Mesendoderm (in vitro differentiated cells): ENCODE data around the gene RNF113B.

Experiments used
- DNase-seq: peaks from one replicate; pipeline ENCODE4 v3.0.0; 2013
- H2AK5ac ChIP-seq: 2 replicates; pipeline ENCODE4 v1.6.1; 2013; ENCODE audit warnings: low read length, inconsistent platforms
- H2BK120ac ChIP-seq: 2 replicates; pipeline ENCODE4 v1.6.1; 2013; ENCODE audit warnings: low read depth, mild to moderate bottlenecking, low read length, moderate library complexity, mixed read lengths
- H2BK15ac ChIP-seq: replicated peaks from 2 replicates; pipeline ENCODE4 v1.6.1; 2013; ENCODE audit warnings: low read depth, mild to moderate bottlenecking, moderate library complexity
- H2BK5ac ChIP-seq: 2 replicates; pipeline ENCODE4 v1.6.1; 2013; ENCODE audit warnings: low read length, inconsistent platforms
- H3K18ac ChIP-seq: 2 replicates; pipeline ENCODE4 v1.6.1; 2013; ENCODE audit warnings: mild to moderate bottlenecking, low read length, mixed read lengths
- H3K23ac ChIP-seq: one replicate; pipeline ENCODE4 v1.6.1; 2013; ENCODE audit warnings: low read length
- H3K27ac ChIP-seq: 2 replicates; pipeline ENCODE4 v1.5.1; 2013; ENCODE audit warnings: low read depth, mild to moderate bottlenecking, inconsistent platforms, low read length, moderate library complexity
- H3K27me3 ChIP-seq: 2 replicates; pipeline ENCODE4 v1.6.1; 2013; ENCODE audit warnings: low read length, control low read depth, mild to moderate bottlenecking, inconsistent platforms; ENCODE audit not compliant: insufficient read depth, poor library complexity
- H3K36me3 ChIP-seq: 2 replicates; pipeline ENCODE4 v1.6.1; 2013; ENCODE audit warnings: low read length, inconsistent platforms; ENCODE audit not compliant: control insufficient read depth, insufficient read depth
- H3K4ac ChIP-seq: one replicate; pipeline ENCODE4 v1.6.1; 2013; ENCODE audit warnings: low read depth, mild to moderate bottlenecking, low read length, moderate library complexity
- H3K4me1 ChIP-seq: 2 replicates; pipeline ENCODE4 v1.6.1; 2013; ENCODE audit warnings: low read depth, low read length, inconsistent platforms; ENCODE audit not compliant: control insufficient read depth
- H3K4me2 ChIP-seq: 2 replicates; pipeline ENCODE4 v1.6.1; 2013; ENCODE audit warnings: low read length
- H3K4me3 ChIP-seq: 2 replicates; pipeline ENCODE4 v1.5.1; 2013; ENCODE audit warnings: mild to moderate bottlenecking, low read length
- H3K56ac ChIP-seq: one replicate; pipeline ENCODE4 v1.6.1; 2013; ENCODE audit warnings: low read length
- H3K79me1 ChIP-seq: 2 replicates; pipeline ENCODE4 v1.6.1; 2013; ENCODE audit warnings: low read length, inconsistent platforms
- H3K79me2 ChIP-seq: 2 replicates; pipeline ENCODE4 v1.6.1; 2013; ENCODE audit warnings: mild to moderate bottlenecking, low read length; ENCODE audit not compliant: control insufficient read depth, insufficient read depth
- H3K9ac ChIP-seq: 2 replicates; pipeline ENCODE4 v1.6.1; 2013; ENCODE audit warnings: low read length, inconsistent platforms
- H4K5ac ChIP-seq: one replicate; pipeline ENCODE4 v1.6.1; 2013; ENCODE audit warnings: low read length
- H4K8ac ChIP-seq: one replicate; pipeline ENCODE4 v1.6.1; 2013; ENCODE audit warnings: low read depth, mild to moderate bottlenecking, control low read depth, low read length, moderate library complexity
- WGBS: extraction: QIAGEN DNeasy Blood & Tissue Kit; methylation state at CpG from one replicate; pipeline ENCODE4 v1.1.7; 2013; ENCODE audit warnings: low lambda C conversion rate, missing lambda C conversion rate; ENCODE audit not compliant: insufficient coverage; ENCODE audit errors: extremely low coverage; 5-methylcytosine and 5-hydroxymethylcytosine counted together

The RNF113B gene

DNA sequence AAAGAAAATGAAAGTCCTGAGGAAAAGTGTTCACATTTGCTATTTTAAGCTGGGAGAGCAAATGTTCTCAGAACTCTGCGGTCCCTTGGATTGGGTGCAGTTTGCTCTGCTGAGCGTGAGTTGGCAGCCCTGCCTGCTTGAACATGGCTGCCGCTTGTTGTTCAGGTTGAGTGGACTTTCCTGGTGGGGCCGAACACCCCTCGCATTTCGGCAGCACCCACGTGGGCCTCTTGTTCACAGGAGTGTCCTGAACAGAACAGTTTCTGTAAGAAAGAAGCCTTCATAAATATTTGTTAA lies 10.8 kb upstream of the RNF113B start:
- Histone ChIP-seq H3K4me3 (no peak overlapping the region), H3K79me2 (peaks cover 30% of the 10 kb centered on the region), H3K4me2 (no peak overlapping the region), H3K23ac (no peak overlapping the region), H2BK5ac (no peak overlapping the region), H3K4ac (no peak overlapping the region), H3K4me1 (peaks cover 2% of the 10 kb centered on the region), H4K5ac (no peak overlapping the region), H3K18ac (no peak overlapping the region), H2BK120ac (no peak overlapping the region), H2BK15ac (no peak overlapping the region), H2AK5ac (no peak overlapping the region), H3K27ac (no peak overlapping the region), H3K27me3 (no peaks in the 10 kb centered on the region), H3K9ac (no peak overlapping the region), H3K56ac (no peak overlapping the region), H3K36me3 (no peaks in the 10 kb centered on the region), H4K8ac (no peak overlapping the region), H3K79me1 (peaks cover 19% of the 10 kb centered on the region)
- WGBS = no CpG with 5 or more reads among the region's 7 CpGs
- no peak for DNase-seq

- no peak overlapping the region for H2BK120ac ChIP-seq
These were observed 10.3 kb upstream of the RNF113B start for GRCh38 chr13:98187155-98187964.

DNA sequence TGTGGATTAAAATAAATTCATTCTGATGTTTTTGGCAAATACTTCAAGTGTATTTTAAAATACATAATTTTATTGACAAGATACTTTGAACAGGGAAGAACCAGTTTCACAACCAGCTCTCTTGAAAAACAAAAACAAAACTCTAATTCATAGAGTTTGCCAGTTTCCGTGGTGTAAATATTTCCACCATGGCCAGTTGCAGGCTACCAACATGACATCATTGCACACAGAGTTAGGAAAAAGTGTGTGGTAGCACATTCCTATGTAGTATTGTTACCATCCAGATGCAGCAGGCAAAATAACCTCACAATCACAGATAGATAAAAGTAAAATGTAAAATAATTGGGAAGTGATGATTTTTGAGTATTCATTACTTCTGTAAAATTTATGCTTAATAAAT lies 7.7 kb upstream of the RNF113B start:
- no peak overlapping the region for H3K27ac ChIP-seq
- no CpG with 5 or more reads among the region's 1 CpG for WGBS

More at GRCh38 chr13:98187155-98187964, 10.3 kb upstream of the RNF113B start:
- H3K79me1 ChIP-seq = peaks cover 19% of the 10 kb centered on the region
- H3K4me2 ChIP-seq = no peak overlapping the region
- no peak overlapping the region for H3K56ac ChIP-seq
- no peak overlapping the region for H4K8ac ChIP-seq
- H4K5ac ChIP-seq = no peak overlapping the region
- H3K23ac ChIP-seq = no peak overlapping the region
- no peak overlapping the region for H3K4ac ChIP-seq
- H3K18ac ChIP-seq = no peak overlapping the region
- H2BK5ac ChIP-seq = no peak overlapping the region
- H3K4me1 ChIP-seq = peaks cover 2% of the 10 kb centered on the region
- H3K4me3 ChIP-seq = no peak overlapping the region
- H3K9ac ChIP-seq = no peak overlapping the region
- no peak for DNase-seq
- no peak overlapping the region for H3K27ac ChIP-seq
- H2BK15ac ChIP-seq = no peak overlapping the region
- H3K79me2 ChIP-seq = peaks cover 32% of the 10 kb centered on the region
- no peak overlapping the region for H2AK5ac ChIP-seq
- H3K27me3 ChIP-seq = no peaks in the 10 kb centered on the region
- no CpG with 5 or more reads among the region's 4 CpGs for WGBS
- no peaks in the 10 kb centered on the region for H3K36me3 ChIP-seq

GRCh38 chr13:98182589-98182988 lies 5.5 kb upstream of the RNF113B start:
- H3K79me2 ChIP-seq = peaks cover 36% of the 10 kb centered on the region
- no peak overlapping the region for H3K27ac ChIP-seq
- no peak overlapping the region for H2BK5ac ChIP-seq
- peaks cover 5% of the 10 kb centered on the region for H3K4me1 ChIP-seq
- H2AK5ac ChIP-seq = no peak overlapping the region
- no peak overlapping the region for H2BK120ac ChIP-seq
- no peak overlapping the region for H3K4ac ChIP-seq
- H3K18ac ChIP-seq = no peak overlapping the region
- no peak overlapping the region for H2BK15ac ChIP-seq
- H3K4me2 ChIP-seq = no peak overlapping the region
- no peak overlapping the region for H3K56ac ChIP-seq
- no peak overlapping the region for H3K23ac ChIP-seq
- peaks cover 23% of the 10 kb centered on the region for H3K79me1 ChIP-seq
- no CpG with 5 or more reads among the region's 3 CpGs for WGBS
- no peak overlapping the region for H3K9ac ChIP-seq
- no peak for DNase-seq
- H4K8ac ChIP-seq = no peak overlapping the region
- H3K36me3 ChIP-seq = no peaks in the 10 kb centered on the region
- H3K4me3 ChIP-seq = no peak overlapping the region
- no peaks in the 10 kb centered on the region for H3K27me3 ChIP-seq
- H4K5ac ChIP-seq = no peak overlapping the region

More for the DNA sequence above, 7.7 kb upstream of the RNF113B start:
- no peaks in the 10 kb centered on the region for H3K36me3 ChIP-seq
- DNase-seq = no peak
- peaks cover 2% of the 10 kb centered on the region for H3K4me1 ChIP-seq
- H3K56ac ChIP-seq = no peak overlapping the region
- no peak overlapping the region for H2BK120ac ChIP-seq
- no peak overlapping the region for H2AK5ac ChIP-seq
- H3K4ac ChIP-seq = no peak overlapping the region
- H3K4me2 ChIP-seq = no peak overlapping the region
- no peak overlapping the region for H2BK15ac ChIP-seq
- no peak overlapping the region for H3K23ac ChIP-seq
- H3K18ac ChIP-seq = no peak overlapping the region
- H3K9ac ChIP-seq = no peak overlapping the region
- H4K8ac ChIP-seq = no peak overlapping the region
- no peak overlapping the region for H4K5ac ChIP-seq
- peaks cover 20% of the 10 kb centered on the region for H3K79me1 ChIP-seq
- H3K79me2 ChIP-seq = peaks cover 34% of the 10 kb centered on the region
- no peak overlapping the region for H2BK5ac ChIP-seq
- no peak overlapping the region for H3K4me3 ChIP-seq
- H3K27me3 ChIP-seq = no peaks in the 10 kb centered on the region

DNA sequence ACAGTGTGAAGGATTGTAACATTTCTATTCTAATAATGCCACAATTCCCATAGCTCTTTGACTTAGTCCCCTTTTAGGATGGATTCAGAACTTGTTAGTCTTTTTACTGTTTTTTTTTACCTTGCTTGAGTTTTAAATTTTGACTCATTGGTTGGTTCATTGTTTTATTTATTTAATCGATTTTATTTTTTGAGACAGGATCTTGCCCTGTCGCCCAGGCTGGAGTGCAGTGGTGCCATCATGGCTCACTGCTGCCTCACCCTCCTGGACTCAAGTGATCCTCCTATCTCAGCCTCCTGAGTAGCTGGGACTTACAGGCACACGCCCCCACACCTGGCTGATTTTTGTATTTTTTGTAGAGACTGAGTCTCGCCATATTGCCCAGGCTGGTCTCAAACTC lies 5.1 kb upstream of the RNF113B start:
- no peak overlapping the region for H4K8ac ChIP-seq
- H3K4ac ChIP-seq = no peak overlapping the region
- H3K27me3 ChIP-seq = no peaks in the 10 kb centered on the region
- no peak overlapping the region for H4K5ac ChIP-seq
- H3K4me3 ChIP-seq = no peak overlapping the region
- H3K56ac ChIP-seq = no peak overlapping the region
- H3K4me1 ChIP-seq = peaks cover 5% of the 10 kb centered on the region
- no peak overlapping the region for H3K18ac ChIP-seq
- peaks cover 32% of the 10 kb centered on the region for H3K79me2 ChIP-seq
- H2BK15ac ChIP-seq = no peak overlapping the region
- H2BK120ac ChIP-seq = no peak overlapping the region
- no peak overlapping the region for H2AK5ac ChIP-seq
- H3K27ac ChIP-seq = no peak overlapping the region
- H3K4me2 ChIP-seq = no peak overlapping the region
- no peak overlapping the region for H2BK5ac ChIP-seq
- H3K79me1 ChIP-seq = peaks cover 19% of the 10 kb centered on the region
- no peak overlapping the region for H3K9ac ChIP-seq
- no peak overlapping the region for H3K23ac ChIP-seq
- DNase-seq = no peak
- no CpG with 5 or more reads among the region's 4 CpGs for WGBS
- no peaks in the 10 kb centered on the region for H3K36me3 ChIP-seq
